Activated CD8-positive, alpha-beta memory T cell treated with anti-CD3 and anti-CD28 coated beads for 24 hours (primary cell): ENCODE measurements around the gene FCF1.

Experiments used
- DNase-seq: peaks from one replicate; pipeline ENCODE4 v3.0.0-alpha.2; 2020

The FCF1 gene

DNA sequence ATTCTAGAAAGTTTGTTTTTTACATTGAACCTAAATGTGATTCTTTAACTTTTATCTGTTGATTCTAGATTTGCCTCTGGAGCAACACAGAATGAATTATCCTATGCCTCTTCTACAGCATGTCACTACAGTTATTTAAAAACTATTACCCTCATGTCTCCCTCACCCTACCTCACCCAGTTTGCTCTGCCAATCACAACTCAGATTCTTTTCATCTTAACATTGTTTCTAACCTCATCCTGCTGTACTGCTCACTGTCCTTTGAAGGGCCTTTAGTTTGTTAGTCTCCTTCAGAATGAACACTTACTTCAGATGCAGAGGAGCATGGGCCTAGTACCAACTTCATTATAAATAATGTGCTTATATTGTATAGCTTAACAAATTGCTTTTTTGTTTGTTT is 71.7 kb downstream of the FCF1 start:
- no peak for DNase-seq

DNA sequence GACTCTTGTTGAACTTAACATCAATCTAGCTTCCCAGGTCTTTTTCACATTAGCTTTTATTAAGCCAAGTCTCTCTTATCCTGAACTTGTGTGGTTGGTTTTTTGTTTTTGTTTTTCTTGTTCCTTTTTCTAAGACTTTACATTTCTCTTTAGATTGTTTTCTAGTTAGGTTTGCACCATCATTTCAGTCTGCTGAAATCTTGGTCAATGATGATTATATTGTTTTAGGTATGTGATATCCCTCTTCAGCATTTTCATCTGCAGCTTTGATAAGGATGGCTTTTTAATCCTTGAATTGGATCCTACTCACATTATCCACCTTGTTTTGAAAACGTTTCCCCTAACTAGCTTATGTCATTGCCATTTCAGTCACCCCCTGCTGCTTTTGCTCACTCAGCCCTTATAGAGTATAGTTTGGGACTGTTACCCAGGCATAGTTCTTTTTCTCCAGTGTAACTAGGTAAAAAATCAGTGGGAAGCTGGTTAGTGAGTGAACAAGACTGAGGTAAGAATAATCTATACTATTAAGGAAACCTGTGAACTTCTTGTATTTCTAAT is 72.2 kb downstream of the FCF1 start:
- DNase-seq, result no peak

DNA sequence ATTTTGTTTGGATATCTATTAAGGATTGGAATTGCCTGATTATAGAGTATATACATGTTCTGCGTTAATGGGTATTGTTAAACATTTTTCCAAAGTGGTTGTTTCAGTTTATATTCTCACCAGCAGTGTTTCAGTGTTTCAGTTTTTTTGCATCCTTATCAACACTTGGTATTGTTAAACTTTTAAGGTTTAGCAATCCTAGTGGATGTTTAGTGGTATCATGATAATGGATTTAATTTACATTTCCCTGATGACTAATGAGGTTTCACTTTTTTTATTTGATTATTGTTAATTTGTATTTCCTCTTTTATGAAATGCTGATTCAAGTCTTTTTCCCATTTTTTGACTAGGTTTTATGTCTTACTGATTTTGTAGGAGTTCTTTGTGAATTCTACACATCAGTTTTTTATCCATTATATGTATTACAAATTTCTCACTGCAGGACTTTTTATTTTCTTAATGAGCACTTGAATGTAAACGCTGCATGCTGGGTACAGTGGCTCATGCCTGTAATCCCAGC is 73.9 kb downstream of the FCF1 start:
- no peak for DNase-seq
